Activated T-helper 9 cell treated with anti-CD3 and anti-CD28 coated beads, Interleukin-2, amount 50 U/mL, for 16 hours (primary cell): ENCODE measurements around the gene NTSR1.

Experiments
- DNase-seq: peaks from one replicate; pipeline ENCODE4 v3.0.0-alpha.2; 2020; ENCODE audit warnings: low read depth

Gene NTSR1

GRCh38 chr20:62709537-62709905, 885 bp downstream of the NTSR1 start:
- no peak for DNase-seq

DNA sequence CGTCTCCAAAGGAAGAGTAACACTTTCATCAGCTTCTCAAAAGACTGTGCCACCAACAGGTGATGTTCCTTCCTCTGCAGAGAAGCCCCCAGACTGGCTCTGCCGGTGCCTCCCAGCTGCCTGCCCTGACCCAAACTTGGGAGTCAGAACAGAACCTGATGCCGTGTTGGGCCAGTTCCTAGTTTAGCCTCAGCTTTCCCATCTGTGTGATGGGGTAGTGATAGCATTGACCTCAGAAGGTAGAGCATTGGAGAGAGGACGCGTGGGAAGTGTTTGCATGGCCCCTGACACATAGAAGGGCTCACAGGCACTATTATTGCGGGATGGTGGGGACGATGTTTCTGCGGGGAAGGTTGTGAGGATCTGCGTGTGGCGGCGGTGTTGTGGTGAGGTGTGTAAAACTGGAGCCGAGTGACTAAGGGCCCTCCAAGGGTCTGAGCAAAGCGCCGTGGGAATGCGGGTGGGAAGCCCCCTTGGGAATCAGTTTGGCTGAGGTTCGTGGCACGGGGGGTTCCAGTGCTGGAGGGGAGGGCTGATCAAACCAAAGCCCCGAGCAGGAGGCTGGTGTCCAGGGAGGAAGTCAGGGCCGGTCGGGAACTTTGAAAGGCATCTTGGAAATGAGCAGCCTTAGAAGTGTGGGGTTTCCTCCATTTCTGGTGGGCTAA, 1.7 kb downstream of the NTSR1 start:
- DNase-seq = no peak

- no peak for DNase-seq
Observed at GRCh38 chr20:62710886-62711702, 2.5 kb downstream of the NTSR1 start.

GRCh38 chr20:62711703-62712101, 3.1 kb downstream of the NTSR1 start:
- no peak for DNase-seq

DNA sequence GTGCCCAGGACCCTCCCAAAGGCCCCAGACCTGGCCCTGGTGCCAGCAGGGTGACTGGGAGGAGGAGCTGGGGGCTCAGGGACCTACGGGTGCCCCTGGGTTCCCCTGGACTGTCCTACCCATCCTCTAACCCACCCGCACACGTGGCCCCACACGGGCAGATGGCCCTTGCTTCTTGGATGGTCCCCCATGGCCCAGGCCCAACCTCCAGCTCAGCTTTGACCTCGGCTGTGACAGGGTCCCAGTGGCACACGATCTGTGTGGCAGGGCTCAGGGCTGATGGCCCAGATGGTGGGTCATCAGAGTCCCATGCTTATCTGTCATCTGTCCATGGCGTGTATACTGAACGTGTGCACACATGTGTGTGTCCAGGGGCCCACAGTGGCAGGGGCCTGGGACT, 4.0 kb downstream of the NTSR1 start:
- DNase-seq = no peak

DNA sequence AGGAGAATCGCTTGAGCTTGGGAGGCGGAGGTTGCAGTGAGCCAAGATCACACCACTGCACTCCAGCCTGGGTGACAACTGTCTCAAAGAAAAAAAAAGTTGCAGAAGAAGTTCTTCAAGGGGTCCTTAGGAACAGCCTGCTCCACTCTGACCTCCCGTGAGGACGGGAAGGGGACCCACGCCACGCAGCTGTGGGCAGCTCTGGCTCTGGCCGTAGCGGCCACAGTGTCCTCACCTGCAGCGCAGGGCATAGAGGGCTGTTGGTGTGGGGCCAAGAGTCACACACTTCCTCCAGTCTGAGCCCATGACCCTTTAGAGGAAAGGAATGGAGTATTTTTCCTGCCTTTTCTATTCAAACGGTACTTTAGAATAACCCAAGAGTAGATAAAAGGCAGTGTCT, 5.4 kb downstream of the NTSR1 start:
- no peak for DNase-seq

- DNase-seq = no peak
Observed at GRCh38 chr20:62714799-62715198, 6.2 kb downstream of the NTSR1 start.

DNA sequence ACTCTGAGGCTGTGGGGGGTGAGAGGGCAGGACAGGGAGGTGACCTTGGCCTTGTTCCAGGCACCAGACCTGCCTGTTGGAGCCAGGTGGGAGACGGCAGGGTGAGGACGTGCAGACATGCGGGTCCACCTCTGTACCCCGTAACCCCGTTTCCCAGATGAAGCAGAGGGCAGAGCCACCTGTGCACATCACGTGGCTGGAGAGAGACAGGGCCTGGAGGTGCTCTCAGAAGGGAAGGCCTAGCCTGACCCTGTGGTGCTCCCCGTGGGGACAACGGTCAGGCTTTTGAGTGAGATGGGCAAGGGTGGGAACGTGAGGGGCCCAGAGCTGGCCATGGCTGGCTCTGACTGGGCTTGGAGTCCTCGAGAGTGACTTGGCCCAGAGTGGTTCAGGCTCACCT, 6.6 kb downstream of the NTSR1 start:
- no peak for DNase-seq

GRCh38 chr20:62716198-62716940, 7.7 kb downstream of the NTSR1 start:
- no peak for DNase-seq

DNA sequence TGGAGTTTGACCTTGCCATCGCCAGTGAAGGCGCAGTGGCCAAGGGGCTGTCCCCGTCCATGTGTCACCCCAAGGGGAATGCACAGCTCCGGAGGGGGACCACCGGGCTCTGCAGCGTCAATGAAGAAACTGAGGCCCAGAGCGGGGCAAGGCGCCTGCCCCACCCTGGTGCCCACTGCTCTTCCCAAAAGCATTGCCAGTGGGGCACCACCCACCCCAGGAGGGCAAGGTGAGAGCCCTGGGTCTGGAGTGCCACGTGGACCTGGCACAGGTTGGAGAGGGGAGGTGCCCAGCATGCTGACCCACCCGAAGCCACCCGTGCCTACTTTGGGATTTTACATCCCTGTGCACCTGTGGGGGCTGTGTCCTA, 8.3 kb downstream of the NTSR1 start:
- DNase-seq = no peak

- DNase-seq = no peak
Observed at GRCh38 chr20:62717933-62718332, 9.3 kb downstream of the NTSR1 start.

DNA sequence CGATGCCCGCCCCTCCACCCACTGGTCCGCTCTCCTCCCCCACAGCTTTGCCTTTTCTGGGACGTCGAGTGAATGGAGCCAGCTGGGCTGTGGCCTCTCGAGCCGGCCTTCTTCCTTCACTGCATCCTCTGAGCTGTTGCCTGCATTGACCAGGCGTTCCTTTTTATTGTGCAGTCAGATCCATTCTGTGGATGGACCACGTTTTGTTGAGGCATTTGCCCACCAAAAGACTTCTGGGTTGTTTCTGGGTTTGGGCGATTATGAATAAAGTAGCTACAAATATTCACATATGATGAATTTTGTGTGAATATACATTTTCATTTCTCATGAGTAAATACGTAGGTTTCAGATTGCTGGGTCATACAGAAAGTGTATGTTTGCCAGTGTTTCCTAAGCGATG, 9.9 kb downstream of the NTSR1 start:
- no peak for DNase-seq

DNA sequence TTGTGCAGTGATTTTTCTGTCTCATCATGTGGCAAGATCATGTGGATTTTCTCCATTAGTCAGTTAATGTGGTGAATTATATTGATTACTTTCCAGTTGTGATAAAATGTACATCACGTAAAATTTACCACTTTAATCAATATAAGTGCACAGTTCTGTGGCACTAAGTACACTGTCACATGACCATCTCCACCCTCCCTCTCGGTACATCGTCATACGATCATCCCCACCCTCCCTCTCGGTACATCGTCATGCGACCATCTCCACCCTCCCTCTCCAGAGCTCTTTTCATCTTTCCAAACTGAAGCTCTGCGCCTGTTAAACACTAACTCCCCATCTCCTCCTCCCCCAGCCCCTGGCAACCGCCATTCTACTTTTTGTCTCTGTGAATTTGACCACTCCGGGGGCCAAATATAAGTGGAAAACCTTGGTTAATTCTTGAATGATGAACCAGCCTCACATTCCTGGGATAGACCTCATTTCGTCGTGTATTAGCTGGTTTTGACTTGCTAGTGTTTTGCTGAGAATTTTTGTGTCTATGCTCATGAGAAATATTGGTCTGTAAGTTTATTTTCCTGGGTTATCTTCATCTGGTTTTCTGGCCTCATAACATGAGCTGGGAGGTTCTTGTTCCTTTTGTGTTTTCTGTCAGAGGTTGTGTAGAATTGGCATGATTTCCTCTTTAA, 10.8 kb downstream of the NTSR1 start:
- no peak for DNase-seq

GRCh38 chr20:62721511-62722370, 13.1 kb downstream of the NTSR1 start:
- DNase-seq = no peak

- no peak for DNase-seq
Observed at GRCh38 chr20:62722627-62723026, 14.0 kb downstream of the NTSR1 start.

- DNase-seq = no peak
Observed at GRCh38 chr20:62723351-62723750, 14.7 kb downstream of the NTSR1 start.

DNA sequence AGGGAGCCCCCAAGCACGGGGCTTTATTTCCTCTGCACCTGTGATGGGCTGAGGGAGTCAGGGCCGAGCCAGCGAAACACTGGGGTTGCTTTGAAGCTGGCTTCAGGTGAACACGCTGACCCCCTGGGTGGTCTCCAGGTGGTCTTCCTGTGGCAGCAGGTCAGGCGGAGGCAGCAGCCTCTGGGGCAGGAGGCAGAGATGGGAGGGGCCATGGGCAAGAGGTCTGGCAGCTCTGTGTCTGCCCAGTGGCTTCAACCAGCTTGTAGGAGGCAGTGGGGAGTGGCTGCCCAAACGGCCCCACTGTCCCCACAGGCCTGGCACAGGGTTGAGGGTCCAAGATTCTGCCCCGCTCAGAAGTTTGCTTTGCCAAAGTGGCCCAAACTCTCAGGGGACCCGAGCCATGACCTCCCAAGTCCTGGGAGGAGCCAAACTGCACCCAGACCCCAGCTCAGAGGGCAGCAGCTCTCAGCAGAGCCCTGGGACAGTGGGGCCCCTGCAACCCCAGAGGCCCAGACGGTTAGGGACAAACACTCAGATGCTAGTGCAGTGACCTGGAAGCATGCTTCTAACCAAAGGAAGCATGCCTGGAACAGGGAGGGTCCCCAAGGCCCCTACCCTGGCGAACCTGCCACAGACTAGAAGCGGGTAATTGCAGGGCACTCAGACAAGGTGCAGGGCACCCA, 15.3 kb downstream of the NTSR1 start:
- no peak for DNase-seq

DNA sequence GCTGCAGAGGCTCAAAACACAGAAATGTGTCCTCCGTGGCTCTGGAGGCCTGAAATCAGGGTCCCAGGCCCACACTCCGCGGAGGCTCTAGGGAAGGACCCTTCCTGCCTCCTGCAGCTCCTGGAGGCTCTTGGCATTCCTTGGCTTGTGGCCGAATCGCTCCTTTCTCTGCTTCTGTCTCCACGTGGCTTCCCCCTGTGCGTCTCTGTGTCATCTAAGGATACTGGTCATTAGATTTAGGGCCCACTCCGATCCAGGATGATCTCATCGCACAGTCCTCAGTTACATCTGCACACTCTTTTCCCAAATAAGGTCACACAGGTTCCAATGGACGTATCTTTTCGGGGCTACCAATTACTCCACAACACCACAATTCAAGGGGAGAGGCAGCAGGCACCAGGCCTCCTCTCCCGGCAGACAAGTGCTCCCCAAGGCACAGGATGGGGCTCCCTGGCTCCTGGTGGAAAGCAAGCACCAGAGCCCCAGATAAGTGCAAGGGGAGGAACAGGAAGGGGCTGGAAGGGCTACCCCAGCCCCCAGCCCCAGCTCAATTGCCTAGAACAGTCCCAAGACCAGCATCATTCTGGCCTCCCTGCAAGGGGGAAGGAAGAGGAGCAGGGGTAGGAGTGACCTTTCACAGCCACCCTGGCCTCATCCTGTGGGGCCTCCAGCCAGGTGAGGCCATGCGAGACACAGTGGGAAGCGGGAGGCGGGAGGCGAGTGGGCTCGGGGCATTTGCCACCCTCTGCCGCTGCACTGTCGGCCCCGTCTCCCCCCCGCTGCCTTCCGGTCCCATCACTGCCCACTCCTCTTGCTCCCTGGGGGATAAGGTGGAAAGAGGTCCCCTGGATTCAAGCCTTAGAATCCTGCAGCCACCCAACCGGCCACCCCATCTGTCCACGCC, 16.3 kb downstream of the NTSR1 start:
- no peak for DNase-seq

DNA sequence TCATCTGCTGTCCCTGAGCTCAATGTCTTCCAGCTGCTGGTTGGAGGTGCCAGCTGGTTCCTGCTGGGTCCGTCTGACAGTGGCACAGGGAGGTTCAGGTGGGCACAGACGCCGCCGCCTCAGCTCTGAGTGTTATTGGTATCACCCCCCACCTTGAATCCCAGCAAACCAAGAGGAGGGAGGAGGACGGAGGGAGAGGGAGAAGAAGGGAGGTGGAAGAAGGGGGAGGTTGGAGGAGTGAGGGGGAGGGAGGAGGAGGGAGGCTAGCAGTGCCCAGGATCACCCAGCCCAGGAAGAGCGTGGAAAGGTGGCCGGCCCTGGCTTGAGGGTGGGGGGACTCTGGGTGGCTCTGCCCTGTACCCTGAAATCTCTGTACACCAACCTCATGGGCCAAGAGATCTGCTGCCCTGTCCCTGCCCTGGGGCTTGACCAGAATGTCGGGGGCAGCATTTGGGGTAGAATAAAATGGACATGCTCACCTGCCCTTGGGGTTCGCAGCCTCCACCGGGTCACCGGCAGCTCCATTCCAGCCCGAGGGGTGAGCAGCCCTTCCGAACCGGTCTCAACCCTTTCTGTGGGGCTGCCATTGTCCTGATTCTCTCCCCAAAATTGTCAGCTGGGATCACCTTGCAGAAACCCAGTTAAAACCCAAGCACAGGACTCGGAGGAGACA, 17.1 kb downstream of the NTSR1 start:
- no peak for DNase-seq
